ENCODE results near the gene CBLB.

CBLB gene

GRCh38 chr3:105647047-105647446, 221.8 kb downstream of the CBLB start:
- TF ChIP-seq, protein P1, sequence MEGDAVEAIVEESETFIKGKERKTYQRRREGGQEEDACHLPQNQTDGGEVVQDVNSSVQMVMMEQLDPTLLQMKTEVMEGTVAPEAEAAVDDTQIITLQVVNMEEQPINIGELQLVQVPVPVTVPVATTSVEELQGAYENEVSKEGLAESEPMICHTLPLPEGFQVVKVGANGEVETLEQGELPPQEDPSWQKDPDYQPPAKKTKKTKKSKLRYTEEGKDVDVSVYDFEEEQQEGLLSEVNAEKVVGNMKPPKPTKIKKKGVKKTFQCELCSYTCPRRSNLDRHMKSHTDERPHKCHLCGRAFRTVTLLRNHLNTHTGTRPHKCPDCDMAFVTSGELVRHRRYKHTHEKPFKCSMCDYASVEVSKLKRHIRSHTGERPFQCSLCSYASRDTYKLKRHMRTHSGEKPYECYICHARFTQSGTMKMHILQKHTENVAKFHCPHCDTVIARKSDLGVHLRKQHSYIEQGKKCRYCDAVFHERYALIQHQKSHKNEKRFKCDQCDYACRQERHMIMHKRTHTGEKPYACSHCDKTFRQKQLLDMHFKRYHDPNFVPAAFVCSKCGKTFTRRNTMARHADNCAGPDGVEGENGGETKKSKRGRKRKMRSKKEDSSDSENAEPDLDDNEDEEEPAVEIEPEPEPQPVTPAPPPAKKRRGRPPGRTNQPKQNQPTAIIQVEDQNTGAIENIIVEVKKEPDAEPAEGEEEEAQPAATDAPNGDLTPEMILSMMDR (conservative IDR thresholded peaks at IDR 0.05; ENCODE audit: low read depth, low read length): no peak
- H3K4me3 ChIP-seq (ENCODE audit: low read length): no peak overlapping the region
- peak; percentile 75 for DNase-seq (ENCODE audit: low read depth)

DNA sequence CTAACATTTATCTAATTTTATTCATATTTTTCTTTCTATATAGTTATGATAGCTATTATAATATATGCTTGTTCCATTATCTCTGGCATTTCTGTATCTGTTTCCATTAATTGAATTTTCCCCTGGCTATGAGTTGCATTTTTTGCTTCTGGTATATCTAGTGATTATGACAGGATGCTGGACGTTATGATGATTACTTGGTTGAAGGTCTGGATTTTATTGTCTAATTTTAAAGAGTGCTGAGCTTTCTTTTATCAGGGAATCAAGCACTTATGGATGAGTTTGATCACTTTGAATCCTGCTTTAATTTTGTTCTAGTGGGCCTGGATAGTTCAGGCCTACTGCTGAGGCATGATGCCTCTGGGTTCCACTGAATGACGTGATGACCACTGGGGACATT, 229.7 kb downstream of the CBLB start:
- no peak for DNase-seq (ENCODE audit: low read depth)
- TF ChIP-seq, protein P1 (conservative IDR thresholded peaks at IDR 0.05; ENCODE audit: low read depth, low read length): no peak
- no peak overlapping the region for H3K4me3 ChIP-seq (ENCODE audit: low read length)

- TF ChIP-seq, protein P1 (conservative IDR thresholded peaks at IDR 0.05; ENCODE audit: low read depth, low read length): no peak
- no peak overlapping the region for H3K4me3 ChIP-seq (ENCODE audit: low read length)
- DNase-seq (ENCODE audit: low read depth): no peak
Observed at GRCh38 chr3:105634708-105635107, 234.1 kb downstream of the CBLB start.

GRCh38 chr3:105629718-105630117, 239.1 kb downstream of the CBLB start:
- H3K4me3 ChIP-seq (ENCODE audit: low read length): no peak overlapping the region
- DNase-seq (ENCODE audit: low read depth): no peak
- TF ChIP-seq, protein P1 (conservative IDR thresholded peaks at IDR 0.05; ENCODE audit: low read depth, low read length): no peak

DNA sequence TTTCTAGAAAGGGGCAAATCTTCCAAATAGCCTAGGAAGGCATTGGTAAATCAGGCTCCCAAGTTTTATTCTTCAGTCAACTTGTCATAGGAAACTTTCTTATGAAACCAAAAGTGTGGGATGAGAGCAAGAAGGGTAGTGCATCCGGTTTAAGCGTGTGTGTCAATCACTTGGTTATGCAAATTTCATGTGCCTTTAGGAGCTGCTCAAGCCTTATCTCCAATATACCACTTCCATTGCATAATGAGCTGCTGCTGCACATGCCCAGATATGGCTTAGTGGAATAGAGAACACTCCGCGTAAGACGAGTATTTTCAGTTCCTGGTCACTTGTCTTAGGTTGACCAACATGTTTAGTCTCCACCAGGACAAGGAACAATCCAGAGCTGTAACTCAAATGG, 242.1 kb downstream of the CBLB start:
- no peak for DNase-seq (ENCODE audit: low read depth)
- TF ChIP-seq, protein P1 (conservative IDR thresholded peaks at IDR 0.05; ENCODE audit: low read depth, low read length): no peak
- H3K4me3 ChIP-seq (ENCODE audit: low read length): no peak overlapping the region

DNA sequence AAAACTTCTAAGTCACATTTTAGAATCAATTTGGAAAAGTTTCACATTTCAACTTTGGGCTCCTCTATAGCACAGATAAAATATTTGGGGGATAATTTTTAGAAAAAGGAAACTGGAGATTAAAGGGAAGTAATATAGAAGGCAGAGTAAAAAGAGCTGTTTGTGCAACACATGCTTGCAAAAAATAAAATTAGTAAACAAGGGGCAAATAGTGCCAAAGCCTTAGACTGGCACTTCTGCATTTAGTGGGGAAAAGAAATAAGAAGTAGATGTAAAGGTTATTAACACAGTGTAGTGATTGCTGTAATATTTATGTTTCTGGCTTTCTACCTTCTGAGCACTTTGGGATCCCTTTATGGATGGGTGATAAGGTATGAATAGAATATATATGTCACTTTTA, 246.6 kb downstream of the CBLB start:
- TF ChIP-seq, protein P1 (conservative IDR thresholded peaks at IDR 0.05; ENCODE audit: low read depth, low read length): no peak
- DNase-seq (ENCODE audit: low read depth): no peak
- H3K4me3 ChIP-seq (ENCODE audit: low read length): no peak overlapping the region

DNA sequence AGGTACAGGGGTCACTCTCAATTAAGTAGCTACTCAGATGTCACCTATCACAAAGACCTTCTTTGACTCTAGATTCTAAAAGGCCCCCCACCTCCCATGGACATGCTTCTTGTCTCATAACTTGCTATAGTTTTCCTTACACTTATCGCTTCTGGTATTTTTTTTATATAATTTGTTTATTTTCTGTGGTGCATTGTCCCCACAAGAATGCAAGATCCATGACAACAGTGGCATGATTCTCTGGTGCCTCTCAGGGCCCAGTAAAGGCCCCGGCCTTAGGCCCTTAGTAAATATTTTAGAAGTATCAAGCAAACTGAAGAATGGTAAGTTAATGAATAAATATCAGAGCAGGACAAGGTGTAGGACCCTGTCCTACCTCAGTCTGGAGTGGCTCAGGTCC, 248.6 kb downstream of the CBLB start:
- H3K4me3 ChIP-seq (ENCODE audit: low read length): no peak overlapping the region
- no peak for DNase-seq (ENCODE audit: low read depth)
- TF ChIP-seq, protein P1 (conservative IDR thresholded peaks at IDR 0.05; ENCODE audit: low read depth, low read length): no peak
